DOHH2 (cell line): ENCODE results near the gene PLK1.

Experiments
- CTCF ChIP-seq: fragments of 200-600 bp; sonication (generic); IDR thresholded peaks from one replicate; pipeline ENCODE4 v1.5.1; 2014; ENCODE audit warnings: antibody characterized with exemption, mild to moderate bottlenecking, low read depth, low read length; ENCODE audit not compliant: poor library complexity, severe bottlenecking
- EZH2phosphoT487 ChIP-seq: fragments of 200-600 bp; sonication (generic); IDR thresholded peaks from 2 replicates; pipeline ENCODE4 v1.6.1; 2017; ENCODE audit warnings: borderline replicate concordance, mild to moderate bottlenecking, antibody characterized with exemption, low read length, moderate library complexity, mixed read lengths

GRCh38 chr16:23663918-23664317 lies 14.8 kb upstream of the PLK1 start:
- TF ChIP-seq CTCF (no peak), EZH2phosphoT487 (no peak)
